ENCODE data around the gene SPATS2L. TPM values are rescaled to one million over a fixed set of nuclear protein-coding genes. Genes with fewer than 3 reads are reported as not detected.
A peak's percentile ranks its signal among the peaks of the same experiment; 100 is the strongest.

SPATS2L gene, protein sequence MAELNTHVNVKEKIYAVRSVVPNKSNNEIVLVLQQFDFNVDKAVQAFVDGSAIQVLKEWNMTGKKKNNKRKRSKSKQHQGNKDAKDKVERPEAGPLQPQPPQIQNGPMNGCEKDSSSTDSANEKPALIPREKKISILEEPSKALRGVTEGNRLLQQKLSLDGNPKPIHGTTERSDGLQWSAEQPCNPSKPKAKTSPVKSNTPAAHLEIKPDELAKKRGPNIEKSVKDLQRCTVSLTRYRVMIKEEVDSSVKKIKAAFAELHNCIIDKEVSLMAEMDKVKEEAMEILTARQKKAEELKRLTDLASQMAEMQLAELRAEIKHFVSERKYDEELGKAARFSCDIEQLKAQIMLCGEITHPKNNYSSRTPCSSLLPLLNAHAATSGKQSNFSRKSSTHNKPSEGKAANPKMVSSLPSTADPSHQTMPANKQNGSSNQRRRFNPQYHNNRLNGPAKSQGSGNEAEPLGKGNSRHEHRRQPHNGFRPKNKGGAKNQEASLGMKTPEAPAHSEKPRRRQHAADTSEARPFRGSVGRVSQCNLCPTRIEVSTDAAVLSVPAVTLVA
- polyA plus RNA-seq (2011; rRNA removed), result 155 and 202 TPM in 2 replicates
- polyA plus RNA-seq (2012; cell fraction: cytosol; rRNA removed), result 83.2 and 110 TPM in 2 replicates
- 60.9 and 68.9 TPM in 2 replicates for polyA plus RNA-seq (2012; cell fraction: nucleus; rRNA removed)
- polyA plus RNA-seq (2017; fragmentation: RNase III; extraction: RNeasy Plus Mini Kit Qiagen cat#74134 plus additional on column Dnase treatment), result 85.2 to 107 TPM (median 93.9 TPM) in 3 replicates
- polyA minus RNA-seq (2011; rRNA and poly(A)+ RNA removed), result 66.4 and 97.0 TPM in 2 replicates

GRCh38 chr2:200306196-200306930 is at the start of gene SPATS2L:
Gene SPATS2L (plus strand): TSS chr2:200306693. CDS start chr2:200389245, 82,552 bp downstream.
- H3K4me1 ChIP-seq, result peaks cover 61% of the 10 kb centered on the region
- peak within 1 kb of the TSS; percentile 77 for H3K4me3 ChIP-seq
- DNase-seq (ENCODE audit: low read depth in 1 of 2, low spot score in 1 of 2) (peak; percentile 55 to 87), ATAC-seq (peak; percentile 77 to 86), FAIRE-seq (no peak)
- ChIA-PET CTCF (interaction anchor here (0.9 to 1.6 kb wide), 6 partner anchors 13 to 332 kb away, joined by 3 to 6 read pairs (median 4); no protein-coding TSS in a partner anchor), POLR2A (interaction anchor here (0.6 to 1.0 kb wide), 4 partner anchors 36 to 322 kb away, joined by 3 to 5 read pairs (median 4); no protein-coding TSS in a partner anchor)
- TF ChIP-seq BHLHE40 (IDR thresholded peaks at IDR 0.05; ENCODE audit: low read depth, low read length) (peak; percentile 33; the same call in 1 of the 2 replicates), POLR2A (IDR thresholded peaks at IDR 0.05; ENCODE audit: low read length) (peak; percentile 83), PBX3 (IDR thresholded peaks at IDR 0.05) (peak; percentile 52; the same call in 1 of the 2 replicates), USF2 (IDR thresholded peaks at IDR 0.05) (peak; percentile 35), MAX (IDR thresholded peaks at IDR 0.05) (peak; percentile 68), KDM1A (IDR thresholded peaks at IDR 0.05; ENCODE audit: low read depth) (no peak), NR3C1 (IDR thresholded peaks at IDR 0.05) (no peak), MYC (IDR thresholded peaks at IDR 0.05; ENCODE audit: borderline replicate concordance, low read length) (no peak), JUN (IDR thresholded peaks at IDR 0.05) (peak in 1 of 2 experiments; percentile 51; a peak in 2 of 5 replicates), EHMT2 (IDR thresholded peaks at IDR 0.05; ENCODE audit: low read depth) (no peak), CEBPB (IDR thresholded peaks at IDR 0.05) (peak in 1 of 2 experiments; percentile 46; a peak in 1 of 4 replicates)
- TF ChIP-seq, protein P1, sequence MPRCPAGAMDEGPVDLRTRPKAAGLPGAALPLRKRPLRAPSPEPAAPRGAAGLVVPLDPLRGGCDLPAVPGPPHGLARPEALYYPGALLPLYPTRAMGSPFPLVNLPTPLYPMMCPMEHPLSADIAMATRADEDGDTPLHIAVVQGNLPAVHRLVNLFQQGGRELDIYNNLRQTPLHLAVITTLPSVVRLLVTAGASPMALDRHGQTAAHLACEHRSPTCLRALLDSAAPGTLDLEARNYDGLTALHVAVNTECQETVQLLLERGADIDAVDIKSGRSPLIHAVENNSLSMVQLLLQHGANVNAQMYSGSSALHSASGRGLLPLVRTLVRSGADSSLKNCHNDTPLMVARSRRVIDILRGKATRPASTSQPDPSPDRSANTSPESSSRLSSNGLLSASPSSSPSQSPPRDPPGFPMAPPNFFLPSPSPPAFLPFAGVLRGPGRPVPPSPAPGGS (IDR thresholded peaks at IDR 0.05), result no peak; the same call in 2 of the 3 replicates
- TF ChIP-seq, protein P2, sequence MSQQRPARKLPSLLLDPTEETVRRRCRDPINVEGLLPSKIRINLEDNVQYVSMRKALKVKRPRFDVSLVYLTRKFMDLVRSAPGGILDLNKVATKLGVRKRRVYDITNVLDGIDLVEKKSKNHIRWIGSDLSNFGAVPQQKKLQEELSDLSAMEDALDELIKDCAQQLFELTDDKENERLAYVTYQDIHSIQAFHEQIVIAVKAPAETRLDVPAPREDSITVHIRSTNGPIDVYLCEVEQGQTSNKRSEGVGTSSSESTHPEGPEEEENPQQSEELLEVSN (IDR thresholded peaks at IDR 0.05; ENCODE audit: borderline replicate concordance, low read depth), result peak; percentile 22; the same call in 1 of the 2 replicates
- WGBS (ENCODE audit: missing lambda C conversion rate), result under 1% methylated on average over 20 of the region's 69 CpGs
- H3K4me2 ChIP-seq, result peak within 1 kb of the TSS; percentile 77
- no peaks in the 10 kb centered on the region for H3K9me3 ChIP-seq
- peak within 1 kb of the TSS; percentile 88 to 98 for H3K27ac ChIP-seq

GRCh38 chr2:200257570-200257969 is 48.9 kb upstream of the SPATS2L start:
- Histone ChIP-seq H3K4me2 (no peak overlapping the region), H3K4me1 (peaks cover 8% of the 10 kb centered on the region; the same call in 1 of the 3 replicates), H3K27ac (no peak overlapping the region), H3K9me3 (no peaks in the 10 kb centered on the region), H3K4me3 (no peak overlapping the region)
- TF ChIP-seq MAFK (IDR thresholded peaks at IDR 0.05; ENCODE audit: partially characterized antibody) (peak; percentile 57), HMGXB4 (CRISPR knock-in tag; IDR thresholded peaks at IDR 0.05; ENCODE audit: borderline replicate concordance) (no peak)
- no peak for ATAC-seq
- no peak for FAIRE-seq
- POLR2A ChIA-PET, result no interaction called here
- CTCF ChIA-PET, result no interaction called here
- WGBS (ENCODE audit: missing lambda C conversion rate), result 85% methylated on average over 6 of the region's 6 CpGs
- DNase-seq (ENCODE audit: low read depth in 1 of 2, low spot score in 1 of 2), result no peak

All from A549 (cell line).